Stimulated activated CD4-positive, alpha-beta T cell treated with anti-CD3 and anti-CD28 coated beads, Interleukin-1b, Interleukin-23, amount 100 ng/mL, for 4 hours (primary cell): ENCODE data around the gene SLC30A7.
"Not testable (repeated sequence)": the region's sequence is repeated elsewhere in the genome, so short reads cannot be mapped to it uniquely, and the experiment has no call there.

Experiments used
- DNase-seq, 2 donors: peaks; one replicate each; pipeline ENCODE4 v3.0.0-alpha.2; 2020; ENCODE audit warnings: low read depth in 2 of 2

Gene SLC30A7

GRCh38 chr1:100941098-100941527 lies 45.2 kb downstream of the SLC30A7 start:
- DNase-seq, result no peak

GRCh38 chr1:100941580-100942216 lies 45.8 kb downstream of the SLC30A7 start:
- DNase-seq, result no peak

GRCh38 chr1:100942304-100943046 lies 46.6 kb downstream of the SLC30A7 start:
- DNase-seq, result no peak

- DNase-seq, result no peak
Observed at GRCh38 chr1:100943533-100943932, 47.6 kb downstream of the SLC30A7 start.

GRCh38 chr1:100946064-100946463 lies 50.2 kb downstream of the SLC30A7 start:
- DNase-seq, result not testable (repeated sequence)

GRCh38 chr1:100947816-100948215 lies 51.9 kb downstream of the SLC30A7 start:
- DNase-seq, result not testable (repeated sequence)

- not testable (repeated sequence) for DNase-seq
Observed at GRCh38 chr1:100948721-100949405, 53.0 kb downstream of the SLC30A7 start.

- not testable (repeated sequence) for DNase-seq
Observed at GRCh38 chr1:100949515-100950158, 53.7 kb downstream of the SLC30A7 start.

- no peak for DNase-seq
Observed at GRCh38 chr1:100950337-100950736, 54.4 kb downstream of the SLC30A7 start.

GRCh38 chr1:100950781-100951180 lies 54.9 kb downstream of the SLC30A7 start:
- no peak for DNase-seq

GRCh38 chr1:100952104-100952745 lies 56.3 kb downstream of the SLC30A7 start:
- DNase-seq, result no peak

GRCh38 chr1:100952970-100953369 lies 57.1 kb downstream of the SLC30A7 start:
- DNase-seq, result not testable (repeated sequence)

- no peak for DNase-seq
Observed at GRCh38 chr1:100953960-100954730, 58.3 kb downstream of the SLC30A7 start.

- DNase-seq, result no peak
Observed at GRCh38 chr1:100955322-100955721, 59.4 kb downstream of the SLC30A7 start.

- DNase-seq, result no peak
Observed at GRCh38 chr1:100959502-100960060, 63.7 kb downstream of the SLC30A7 start.

GRCh38 chr1:100960098-100960497 lies 64.2 kb downstream of the SLC30A7 start:
- no peak for DNase-seq

- DNase-seq, result no peak
Observed at GRCh38 chr1:100968621-100969020, 72.7 kb downstream of the SLC30A7 start.

GRCh38 chr1:100969327-100969726 lies 73.4 kb downstream of the SLC30A7 start:
- no peak for DNase-seq

- DNase-seq, result no peak
Observed at GRCh38 chr1:100971021-100971420, 75.1 kb downstream of the SLC30A7 start.

- no peak for DNase-seq
Observed at GRCh38 chr1:100972185-100972584, 76.3 kb downstream of the SLC30A7 start.

- no peak for DNase-seq
Observed at GRCh38 chr1:100976936-100977335, 81.0 kb downstream of the SLC30A7 start.
